Hepatocyte (in vitro differentiated cells): ENCODE data around the gene MAPK4. TPM values are rescaled to one million over a fixed set of nuclear protein-coding genes. Genes with fewer than 3 reads are reported as not detected.

Experiments used
- DNase-seq: peaks from one replicate; pipeline ENCODE4 v3.0.0-alpha.2; 2016; ENCODE audit warnings: low spot score
- H2AFZ ChIP-seq: fragments of 200-600 bp; sonication (generic); 2 replicates; pipeline ENCODE4 v1.6.0; 2016; ENCODE audit warnings: antibody characterized with exemption, mild to moderate bottlenecking
- H3K27ac ChIP-seq: fragments of 200-600 bp; sonication (generic); 2 replicates; pipeline ENCODE4 v1.5.1; 2016; ENCODE audit warnings: mild to moderate bottlenecking
- H3K27me3 ChIP-seq: fragments of 200-600 bp; sonication (generic); 2 replicates; pipeline ENCODE4 v1.6.1; 2016
- H3K36me3 ChIP-seq: fragments of 200-600 bp; sonication (generic); replicated peaks from 2 replicates; pipeline ENCODE4 v1.5.1; 2016; ENCODE audit warnings: low read depth; ENCODE audit not compliant: insufficient read depth
- H3K4me1 ChIP-seq: fragments of 200-600 bp; sonication (generic); 2 replicates; pipeline ENCODE4 v1.5.1; 2016; ENCODE audit warnings: mild to moderate bottlenecking, moderate library complexity; ENCODE audit not compliant: insufficient read depth
- H3K4me2 ChIP-seq: fragments of 200-600 bp; sonication (generic); 2 replicates; pipeline ENCODE4 v1.6.0; 2016
- H3K4me3 ChIP-seq: fragments of 200-600 bp; sonication (generic); 2 replicates; pipeline ENCODE4 v1.5.1; 2016; ENCODE audit warnings: mild to moderate bottlenecking
- H3K79me2 ChIP-seq: fragments of 200-600 bp; sonication (generic); 2 replicates; pipeline ENCODE4 v1.6.0; 2017; ENCODE audit warnings: mild to moderate bottlenecking
- H3K9me2 ChIP-seq: fragments of 200-600 bp; sonication (generic); replicated peaks from 2 replicates; pipeline ENCODE4 v1.6.0; 2017; ENCODE audit warnings: mild to moderate bottlenecking; ENCODE audit not compliant: insufficient read depth
- H3K9me3 ChIP-seq: fragments of 200-600 bp; sonication (generic); 2 replicates; pipeline ENCODE4 v1.5.1; 2016; ENCODE audit warnings: low read depth, mild to moderate bottlenecking
- H4K20me1 ChIP-seq: fragments of 200-600 bp; sonication (generic); 2 replicates; pipeline ENCODE4 v1.6.0; 2016; ENCODE audit warnings: mild to moderate bottlenecking; ENCODE audit not compliant: insufficient read depth, poor library complexity, severe bottlenecking
- EZH2 ChIP-seq: fragments of 200-600 bp; sonication (generic); IDR thresholded peaks from 2 replicates; pipeline ENCODE4 v1.6.1; 2016; ENCODE audit warnings: antibody characterized with exemption, mild to moderate bottlenecking, borderline replicate concordance
- EZH2phosphoT487 ChIP-seq: fragments of 200-600 bp; sonication (generic); IDR thresholded peaks from one replicate; pipeline ENCODE4 v1.6.1; 2018; ENCODE audit warnings: antibody characterized with exemption, mild to moderate bottlenecking, low read depth, moderate library complexity; ENCODE audit not compliant: unreplicated experiment, severe bottlenecking
- WGBS: methylation state at CpG from one replicate; pipeline ENCODE4 v1.1.6; 2016; ENCODE audit warnings: low lambda C conversion rate; ENCODE audit errors: missing lambda C conversion rate; 5-methylcytosine and 5-hydroxymethylcytosine counted together
- polyA plus RNA-seq: library from polyadenylated mRNA; unstranded; fragments of >200 nt; fragmentation: Nextera tagmentation; extraction: Ambion mirVana; gene quantifications from 2 replicates; pipeline ENCODE4 v1.2.1, GENCODE V29; 2016
- total RNA-seq: library from RNA; depleted of rRNA; stranded (reverse); fragments of >200 nt; gene quantifications from 2 replicates; pipeline ENCODE4 v1.2.3, GENCODE V29; 2014
- TF ChIP-seq, protein P1 (sequence below): fragments of 200-600 bp; sonication (generic); IDR thresholded peaks from 2 replicates; pipeline ENCODE4 v1.5.1; 2016; ENCODE audit warnings: antibody characterized with exemption, mild to moderate bottlenecking; ENCODE audit not compliant: poor library complexity

The MAPK4 gene
- total and polyA plus RNA-seq, 2 experiments from 2014 or later: 2.0 to 2.4 TPM

GRCh38 chr18:50720325-50720674, 160.4 kb downstream of the MAPK4 start:
- TF ChIP-seq, protein P1, sequence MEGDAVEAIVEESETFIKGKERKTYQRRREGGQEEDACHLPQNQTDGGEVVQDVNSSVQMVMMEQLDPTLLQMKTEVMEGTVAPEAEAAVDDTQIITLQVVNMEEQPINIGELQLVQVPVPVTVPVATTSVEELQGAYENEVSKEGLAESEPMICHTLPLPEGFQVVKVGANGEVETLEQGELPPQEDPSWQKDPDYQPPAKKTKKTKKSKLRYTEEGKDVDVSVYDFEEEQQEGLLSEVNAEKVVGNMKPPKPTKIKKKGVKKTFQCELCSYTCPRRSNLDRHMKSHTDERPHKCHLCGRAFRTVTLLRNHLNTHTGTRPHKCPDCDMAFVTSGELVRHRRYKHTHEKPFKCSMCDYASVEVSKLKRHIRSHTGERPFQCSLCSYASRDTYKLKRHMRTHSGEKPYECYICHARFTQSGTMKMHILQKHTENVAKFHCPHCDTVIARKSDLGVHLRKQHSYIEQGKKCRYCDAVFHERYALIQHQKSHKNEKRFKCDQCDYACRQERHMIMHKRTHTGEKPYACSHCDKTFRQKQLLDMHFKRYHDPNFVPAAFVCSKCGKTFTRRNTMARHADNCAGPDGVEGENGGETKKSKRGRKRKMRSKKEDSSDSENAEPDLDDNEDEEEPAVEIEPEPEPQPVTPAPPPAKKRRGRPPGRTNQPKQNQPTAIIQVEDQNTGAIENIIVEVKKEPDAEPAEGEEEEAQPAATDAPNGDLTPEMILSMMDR: no peak
- TF ChIP-seq EZH2phosphoT487 (no peak), EZH2 (no peak)
- Histone ChIP-seq H3K4me2 (no peak overlapping the region), H3K4me1 (no peaks in the 10 kb centered on the region), H4K20me1 (no peaks in the 10 kb centered on the region), H3K27ac (no peak overlapping the region), H3K27me3 (no peaks in the 10 kb centered on the region), H3K9me2 (no peaks in the 10 kb centered on the region), H3K36me3 (no peaks in the 10 kb centered on the region), H3K79me2 (no peaks in the 10 kb centered on the region), H3K9me3 (no peaks in the 10 kb centered on the region), H3K4me3 (no peak overlapping the region), H2AFZ (no peak overlapping the region)
- 85% methylated on average over 4 of the region's 4 CpGs for WGBS
- no peak for DNase-seq

GRCh38 chr18:50721006-50721405, 161.1 kb downstream of the MAPK4 start:
- Histone ChIP-seq H3K4me3 (no peak overlapping the region), H3K9me2 (no peaks in the 10 kb centered on the region), H3K27ac (no peak overlapping the region), H3K9me3 (no peaks in the 10 kb centered on the region), H3K4me1 (no peaks in the 10 kb centered on the region), H3K4me2 (no peak overlapping the region), H3K36me3 (no peaks in the 10 kb centered on the region), H4K20me1 (no peaks in the 10 kb centered on the region), H3K27me3 (no peaks in the 10 kb centered on the region), H3K79me2 (no peaks in the 10 kb centered on the region), H2AFZ (no peak overlapping the region)
- no peak for DNase-seq
- WGBS: 99% methylated on average over 4 of the region's 4 CpGs
- no peak for TF ChIP-seq EZH2
- no peak for TF ChIP-seq EZH2phosphoT487
- TF ChIP-seq, protein P1: no peak

- H3K9me2 ChIP-seq: no peaks in the 10 kb centered on the region
- no peak overlapping the region for H2AFZ ChIP-seq
- H3K4me1 ChIP-seq: no peaks in the 10 kb centered on the region
- no peak overlapping the region for H3K4me3 ChIP-seq
- no peak overlapping the region for H3K4me2 ChIP-seq
- no peaks in the 10 kb centered on the region for H3K36me3 ChIP-seq
- no peak overlapping the region for H3K27ac ChIP-seq
- no peak for TF ChIP-seq EZH2phosphoT487
- no peak for TF ChIP-seq EZH2
- TF ChIP-seq, protein P1: no peak
- no peaks in the 10 kb centered on the region for H3K9me3 ChIP-seq
- no peak for DNase-seq
- no peaks in the 10 kb centered on the region for H3K27me3 ChIP-seq
- H3K79me2 ChIP-seq: no peaks in the 10 kb centered on the region
- H4K20me1 ChIP-seq: no peaks in the 10 kb centered on the region
- 89% methylated on average over 4 of the region's 4 CpGs for WGBS
Measured at GRCh38 chr18:50721451-50722120, 161.7 kb downstream of the MAPK4 start.
